HepG2 (cell line): ENCODE data around the gene CD276. TPM values are rescaled to one million over a fixed set of nuclear protein-coding genes. Genes with fewer than 3 reads are reported as not detected.

Experiments
- ATAC-seq: fragments of 200-7000 bp; cut with Tn5 transposase; 3 replicates; pipeline ENCODE4 v1.9.1; 2020; ENCODE audit warnings: mild to moderate bottlenecking, moderate library complexity
- BruUV-seq: library from RNA; stranded (reverse); fragments of 400-500 nt; replicated peaks from 2 replicates; lab custom pipeline; 2021; lab: Mats Ljungman, UMichigan
- CTCF ChIA-PET: fragments of 300-600 bp; formaldehyde crosslinking; extraction: SDS; loops from one replicate; lab custom pipeline; 2021; ENCODE audit warnings: low total read pairs, inconsistent platforms, low intra/inter-chr PET ratio; lab: Yijun Ruan, JAX
- POLR2A ChIA-PET: fragments of 350-600 bp; sonication (Branson Sonifier 250); formaldehyde crosslinking; loops from one replicate; lab custom pipeline; 2020; ENCODE audit warnings: antibody characterized with exemption, inconsistent platforms; lab: Yijun Ruan, JAX
- DNase-seq: peaks from one replicate; pipeline ENCODE4 v3.0.0-alpha.2; 2015; ENCODE audit warnings: low spot score
- FAIRE-seq: peaks from 3 replicates; lab custom pipeline; 2011; peaks lifted over from hg19 to GRCh38; lab: Jason Lieb, UNC
- H2AFZ ChIP-seq: one replicate; pipeline ENCODE4 v1.6.1; 2011; ENCODE audit warnings: low read length, inconsistent platforms
- H3K27ac ChIP-seq: fragments of 300-600 bp; 3 replicates; pipeline ENCODE4 v1.8.0; 2011; ENCODE audit warnings: mixed run types, mild to moderate bottlenecking, mixed read lengths, low read length, inconsistent platforms; ENCODE audit not compliant: insufficient read depth; ENCODE audit errors: extremely low read length
- H3K27me3 ChIP-seq, 2 experiments: fragments of 200-600 bp in 1 of 2; 2 replicates in 1 of 2; 3 replicates in 1 of 2; pipeline versions ENCODE4 v1.6.0 to v1.8.0; 2011; ENCODE audit warnings: low read length in 2 of 2, mild to moderate bottlenecking in 2 of 2, moderate library complexity in 2 of 2, inconsistent platforms in 1 of 2; ENCODE audit not compliant: insufficient read depth in 2 of 2, control insufficient read depth in 1 of 2
- H3K36me3 ChIP-seq, 2 experiments: fragments of 200-600 bp in 1 of 2; replicated peaks in 1 of 2; 2 replicates in 1 of 2; 3 replicates in 1 of 2; pipeline versions ENCODE4 v1.5.1 to v1.8.0; 2011; ENCODE audit warnings: low read length in 2 of 2, inconsistent platforms in 1 of 2; ENCODE audit not compliant: insufficient read depth in 2 of 2, control insufficient read depth in 1 of 2
- H3K4me1 ChIP-seq: 2 replicates; pipeline ENCODE4 v1.5.1; 2012; ENCODE audit warnings: low read length, inconsistent platforms; ENCODE audit not compliant: insufficient read depth
- H3K4me2 ChIP-seq: 2 replicates; pipeline ENCODE4 v1.6.0; 2011; ENCODE audit warnings: low read depth, low read length, inconsistent platforms
- H3K4me3 ChIP-seq, 3 experiments: fragments of 200-600 bp in 1 of 3; sonication (generic), shearing (Covaris generic) in 1 of 3; replicated peaks in 1 of 3; 2 replicates each; pipeline ENCODE4 v1.5.1; 2011 to 2016; ENCODE audit warnings: low read length in 3 of 3, inconsistent platforms in 2 of 3, low read depth in 2 of 3, mild to moderate bottlenecking in 2 of 3, control low read depth in 1 of 3, mixed read lengths in 1 of 3; ENCODE audit not compliant: insufficient read depth in 1 of 3
- H3K79me2 ChIP-seq: one replicate; pipeline ENCODE4 v1.6.1; 2011; ENCODE audit warnings: low read length, inconsistent platforms; ENCODE audit not compliant: insufficient read depth
- H3K9ac ChIP-seq: 2 replicates; pipeline ENCODE4 v1.6.0; 2011; ENCODE audit warnings: mild to moderate bottlenecking, low read depth, low read length, inconsistent platforms; ENCODE audit not compliant: insufficient read depth
- H3K9me3 ChIP-seq: 2 replicates; pipeline ENCODE4 v1.5.1; 2012; ENCODE audit warnings: mild to moderate bottlenecking, low read length
- H4K20me1 ChIP-seq: 2 replicates; pipeline ENCODE4 v1.6.0; 2011; ENCODE audit warnings: inconsistent platforms, mild to moderate bottlenecking, low read length, moderate library complexity; ENCODE audit not compliant: insufficient read depth
- CENPT ChIP-seq: sonication (generic); formaldehyde crosslinking; IDR thresholded peaks from 2 replicates; pipeline ENCODE4 v1.8.0; 2022; ENCODE audit warnings: low read depth, mild to moderate bottlenecking, moderate library complexity, missing genetic modification reagents
- HES4 ChIP-seq: sonication (generic); formaldehyde crosslinking; IDR thresholded peaks from 2 replicates; pipeline ENCODE4 v1.9.0; 2021; ENCODE audit warnings: mild to moderate bottlenecking, missing genetic modification reagents, borderline replicate concordance
- KMT2B ChIP-seq: IDR thresholded peaks from 2 replicates; pipeline ENCODE4 v1.6.1; 2016; ENCODE audit warnings: missing genetic modification reagents, missing compliant biosample characterization
- MIXL1 ChIP-seq: IDR thresholded peaks from 2 replicates; pipeline ENCODE4 v1.6.1; 2016
- MYNN ChIP-seq: sonication (generic); formaldehyde crosslinking; IDR thresholded peaks from 2 replicates; pipeline ENCODE4 v1.4.0; 2020; ENCODE audit warnings: mild to moderate bottlenecking, low read depth, missing genetic modification reagents
- NKX3-1 ChIP-seq: sonication (generic); formaldehyde crosslinking; IDR thresholded peaks from 2 replicates; pipeline ENCODE4 v1.5.0; 2020; ENCODE audit warnings: missing genetic modification reagents
- TEAD2 ChIP-seq: sonication (generic); formaldehyde crosslinking; IDR thresholded peaks from 2 replicates; pipeline ENCODE4 v1.9.0; 2021; ENCODE audit warnings: missing genetic modification reagents
- ZC3H4 ChIP-seq: sonication (generic); formaldehyde crosslinking; IDR thresholded peaks from 2 replicates; pipeline ENCODE4 v1.4.0; 2020; ENCODE audit warnings: missing genetic modification reagents, borderline replicate concordance
- ZFAT ChIP-seq: sonication (generic); formaldehyde crosslinking; conservative IDR thresholded peaks from 2 replicates; pipeline ENCODE4 v1.8.1; 2023; ENCODE audit warnings: missing genetic modification reagents, inconsistent platforms
- ZFX ChIP-seq: sonication (generic); formaldehyde crosslinking; IDR thresholded peaks from 2 replicates; pipeline ENCODE4 v1.4.0; 2020; ENCODE audit warnings: mild to moderate bottlenecking, low read depth, missing genetic modification reagents, moderate library complexity
- WGBS: methylation state at CpG from one replicate; pipeline ENCODE4 v1.1.6; 2017; ENCODE audit warnings: low lambda C conversion rate; 5-methylcytosine and 5-hydroxymethylcytosine counted together
- in situ Hi-C: cut with HindIII; loops from 2 replicates; pipeline ENCODE4 v1.10.0; 2017; ENCODE audit warnings: low pct_unique_long_range_greater_than_20kb; ENCODE audit not compliant: extremely low pct_ligation_motif_present
- intact Hi-C: fragments of 100-400 bp; cut with micrococcal nuclease; formaldehyde crosslinking; loops from one replicate; pipeline ENCODE4 v1.10.0; 2022; ENCODE audit not compliant: unreplicated experiment
- polyA plus RNA-seq, 8 experiments: library from polyadenylated mRNA; depleted of rRNA in 3 of 8; stranded (reverse) in 7 of 8; unstranded in 1 of 8; fragments of >200 nt; fragmentation: Illumina TruSeq in 4 of 8; extraction: Trizol in 4 of 8; gene quantifications; 2 replicates each; pipeline versions ENCODE4 v1.2.1 to v1.2.3, GENCODE V29; 2011 to 2016; ENCODE audit warnings: low read depth in 4 of 8, missing spikeins in 1 of 8, mixed read lengths in 1 of 8; ENCODE audit not compliant: insufficient read depth in 1 of 8
- total RNA-seq, 5 experiments: library from RNA; depleted of rRNA; stranded (reverse); fragments of >200 nt; fragmentation: Illumina TruSeq; extraction: Trizol; gene quantifications; 2 replicates each; pipeline ENCODE4 v1.2.3, GENCODE V29; 2016; ENCODE audit warnings: low read depth in 1 of 5
- TF ChIP-seq, protein P1 (sequence below): conservative IDR thresholded peaks from 2 replicates; pipeline ENCODE4 v1.6.1; 2018; ENCODE audit warnings: missing genetic modification reagents
- TF ChIP-seq, protein P2 (sequence below): sonication (generic); formaldehyde crosslinking; IDR thresholded peaks from 2 replicates; pipeline ENCODE4 v1.5.1; 2020; ENCODE audit warnings: mild to moderate bottlenecking, missing genetic modification reagents, moderate library complexity

CD276 gene
- total and polyA plus RNA-seq, 2 of the 13 experiments (the other 11 are each of a cell fraction or from before 2014, with no cell fraction given) = 24.6 to 55.2 TPM

DNA sequence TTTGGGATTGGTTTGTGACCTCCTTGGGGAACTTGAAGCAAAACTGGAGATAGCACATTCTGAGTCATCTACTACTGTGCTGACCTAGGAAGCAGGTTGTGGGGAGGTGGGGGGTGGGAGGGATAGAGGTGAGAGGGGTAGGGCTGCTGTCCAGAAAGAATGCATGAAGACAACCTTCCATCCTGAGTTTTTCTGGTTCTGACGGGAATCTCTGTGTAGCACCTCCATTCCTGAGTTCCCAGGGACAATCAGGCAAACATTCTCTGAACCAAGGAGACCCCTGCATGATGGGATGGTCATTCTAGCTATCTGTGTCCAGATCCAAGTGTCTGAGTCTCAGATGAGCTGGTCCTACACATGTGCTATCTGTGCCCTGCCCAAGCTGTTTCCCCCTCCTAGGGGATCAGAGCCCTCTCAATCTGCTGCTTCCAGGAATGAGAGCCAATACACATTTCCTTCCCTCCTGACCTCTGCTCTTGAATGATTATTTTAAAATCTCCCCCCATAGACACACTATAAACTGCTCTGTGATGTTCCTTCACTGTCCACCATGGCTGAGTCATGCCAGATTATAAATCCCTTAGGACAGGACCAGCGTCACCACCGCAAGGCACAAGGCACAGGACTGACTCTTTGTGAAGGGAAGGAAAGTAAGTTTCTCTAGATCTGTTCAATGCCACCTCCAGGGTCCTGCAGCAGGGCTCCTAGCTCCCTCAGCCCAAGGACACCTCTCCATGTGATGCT is 2.2 kb upstream of the CD276 start:
- CTCF ChIA-PET = no interaction called here
- H3K4me2 ChIP-seq = no peak overlapping the region
- intact Hi-C loops = no loop called here

DNA sequence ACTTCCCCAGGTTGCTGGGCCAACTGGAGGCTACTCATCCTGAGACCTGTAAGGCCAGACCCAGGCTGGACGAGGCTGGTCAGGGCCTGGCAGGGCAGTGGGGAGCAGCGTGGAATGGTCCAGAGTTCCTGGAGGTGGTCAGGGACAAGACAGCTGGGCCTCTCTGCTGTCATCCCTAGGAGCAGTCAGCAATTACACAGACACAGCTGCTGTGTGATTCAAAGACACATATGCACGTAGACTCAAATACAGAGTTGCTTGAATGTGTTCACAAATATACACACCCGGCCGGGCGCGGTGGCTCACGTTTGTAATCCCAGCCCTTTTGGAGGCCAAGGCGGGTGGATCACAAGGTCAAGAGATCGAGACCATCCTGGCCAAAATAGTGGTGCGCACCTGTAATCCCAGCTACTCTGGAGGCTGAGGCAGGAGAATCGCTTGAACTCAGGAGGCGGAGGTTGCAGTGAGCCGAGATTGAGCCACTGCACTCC is 1.5 kb upstream of the CD276 start:
- peaks cover 2 to 21% of the 10 kb centered on the region in 2 experiments; a peak in 2 of 5 replicates for H3K27me3 ChIP-seq
- no peak for FAIRE-seq
- H3K27ac ChIP-seq = no peak overlapping the region
- WGBS = 51% methylated on average over 13 of the region's 14 CpGs
- H4K20me1 ChIP-seq = peaks cover 10% of the 10 kb centered on the region
- no peaks in the 10 kb centered on the region for H3K36me3 ChIP-seq
- no peaks in the 10 kb centered on the region for H3K9me3 ChIP-seq
- peaks cover 43% of the 10 kb centered on the region for H3K4me1 ChIP-seq
- CTCF ChIA-PET = interaction anchor here (1.7 kb wide), 1 partner anchor 17 kb away, joined by 12 read pairs; no protein-coding TSS in a partner anchor
- intact Hi-C loops (no loop called here), in situ Hi-C loops (no loop called here)
- POLR2A ChIA-PET = no interaction called here
- no peak overlapping the region for H2AFZ ChIP-seq
- no peak for DNase-seq
- no TSS peak for BruUV-seq
- H3K4me2 ChIP-seq = no peak overlapping the region
- H3K79me2 ChIP-seq = peaks cover 27% of the 10 kb centered on the region
- no peak overlapping the region for H3K4me3 ChIP-seq
- no peak overlapping the region for H3K9ac ChIP-seq
- ATAC-seq = no peak
- 0 out of 2 replicates have a peak, but pooled peaks have one; percentile 4 for TF ChIP-seq ZFX (CRISPR knock-in tag)
- TF ChIP-seq, protein P1, sequence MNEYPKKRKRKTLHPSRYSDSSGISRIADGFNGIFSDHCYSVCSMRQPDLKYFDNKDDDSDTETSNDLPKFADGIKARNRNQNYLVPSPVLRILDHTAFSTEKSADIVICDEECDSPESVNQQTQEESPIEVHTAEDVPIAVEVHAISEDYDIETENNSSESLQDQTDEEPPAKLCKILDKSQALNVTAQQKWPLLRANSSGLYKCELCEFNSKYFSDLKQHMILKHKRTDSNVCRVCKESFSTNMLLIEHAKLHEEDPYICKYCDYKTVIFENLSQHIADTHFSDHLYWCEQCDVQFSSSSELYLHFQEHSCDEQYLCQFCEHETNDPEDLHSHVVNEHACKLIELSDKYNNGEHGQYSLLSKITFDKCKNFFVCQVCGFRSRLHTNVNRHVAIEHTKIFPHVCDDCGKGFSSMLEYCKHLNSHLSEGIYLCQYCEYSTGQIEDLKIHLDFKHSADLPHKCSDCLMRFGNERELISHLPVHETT = no peak
- TF ChIP-seq MIXL1 (CRISPR knock-in tag) = no peak
- TF ChIP-seq, protein P2, sequence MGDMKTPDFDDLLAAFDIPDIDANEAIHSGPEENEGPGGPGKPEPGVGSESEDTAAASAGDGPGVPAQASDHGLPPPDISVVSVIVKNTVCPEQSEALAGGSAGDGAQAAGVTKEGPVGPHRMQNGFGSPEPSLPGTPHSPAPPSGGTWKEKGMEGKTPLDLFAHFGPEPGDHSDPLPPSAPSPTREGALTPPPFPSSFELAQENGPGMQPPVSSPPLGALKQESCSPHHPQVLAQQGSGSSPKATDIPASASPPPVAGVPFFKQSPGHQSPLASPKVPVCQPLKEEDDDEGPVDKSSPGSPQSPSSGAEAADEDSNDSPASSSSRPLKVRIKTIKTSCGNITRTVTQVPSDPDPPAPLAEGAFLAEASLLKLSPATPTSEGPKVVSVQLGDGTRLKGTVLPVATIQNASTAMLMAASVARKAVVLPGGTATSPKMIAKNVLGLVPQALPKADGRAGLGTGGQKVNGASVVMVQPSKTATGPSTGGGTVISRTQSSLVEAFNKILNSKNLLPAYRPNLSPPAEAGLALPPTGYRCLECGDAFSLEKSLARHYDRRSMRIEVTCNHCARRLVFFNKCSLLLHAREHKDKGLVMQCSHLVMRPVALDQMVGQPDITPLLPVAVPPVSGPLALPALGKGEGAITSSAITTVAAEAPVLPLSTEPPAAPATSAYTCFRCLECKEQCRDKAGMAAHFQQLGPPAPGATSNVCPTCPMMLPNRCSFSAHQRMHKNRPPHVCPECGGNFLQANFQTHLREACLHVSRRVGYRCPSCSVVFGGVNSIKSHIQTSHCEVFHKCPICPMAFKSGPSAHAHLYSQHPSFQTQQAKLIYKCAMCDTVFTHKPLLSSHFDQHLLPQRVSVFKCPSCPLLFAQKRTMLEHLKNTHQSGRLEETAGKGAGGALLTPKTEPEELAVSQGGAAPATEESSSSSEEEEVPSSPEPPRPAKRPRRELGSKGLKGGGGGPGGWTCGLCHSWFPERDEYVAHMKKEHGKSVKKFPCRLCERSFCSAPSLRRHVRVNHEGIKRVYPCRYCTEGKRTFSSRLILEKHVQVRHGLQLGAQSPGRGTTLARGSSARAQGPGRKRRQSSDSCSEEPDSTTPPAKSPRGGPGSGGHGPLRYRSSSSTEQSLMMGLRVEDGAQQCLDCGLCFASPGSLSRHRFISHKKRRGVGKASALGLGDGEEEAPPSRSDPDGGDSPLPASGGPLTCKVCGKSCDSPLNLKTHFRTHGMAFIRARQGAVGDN (CRISPR knock-in tag) = peak; percentile 15; the same call in 1 of the 2 replicates
- TF ChIP-seq NKX3-1 (CRISPR knock-in tag) = no peak
- no peak for TF ChIP-seq HES4 (CRISPR knock-in tag)
- no peak for TF ChIP-seq MYNN (CRISPR knock-in tag)
- TF ChIP-seq TEAD2 (CRISPR knock-in tag) = no peak
- no peak for TF ChIP-seq KMT2B (CRISPR knock-in tag)
- no peak for TF ChIP-seq CENPT (CRISPR knock-in tag)
- TF ChIP-seq ZFAT = no peak

More for the DNA sequence above, 2.2 kb upstream of the CD276 start:
- Histone ChIP-seq H3K4me1 (peaks cover 37% of the 10 kb centered on the region), H3K27me3 (peaks cover 2 to 21% of the 10 kb centered on the region in 2 experiments; a peak in 2 of 5 replicates), H4K20me1 (peaks cover 6% of the 10 kb centered on the region), H3K36me3 (no peaks in the 10 kb centered on the region), H3K27ac (no peak overlapping the region), H2AFZ (no peak overlapping the region), H3K9me3 (no peaks in the 10 kb centered on the region), H3K9ac (no peak overlapping the region), H3K4me3 (no peak overlapping the region), H3K79me2 (peaks cover 21% of the 10 kb centered on the region)
- ATAC-seq (no peak), FAIRE-seq (no peak), DNase-seq (no peak)
- POLR2A ChIA-PET = no interaction called here
- 61% methylated on average over 2 of the region's 3 CpGs for WGBS
- TF ChIP-seq ZC3H4 (CRISPR knock-in tag) (no peak), ZFX (CRISPR knock-in tag) (0 out of 2 replicates have a peak, but pooled peaks have one; percentile 17)
- no TSS peak for BruUV-seq
- in situ Hi-C loops = no loop called here
